GM12873 (cell line): ENCODE results near the gene IL36B.

ENCODE experiments used
- CTCF ChIP-seq: IDR thresholded peaks from 2 replicates; pipeline ENCODE4 v1.5.1; 2012; ENCODE audit warnings: low read depth, mild to moderate bottlenecking, moderate library complexity, low read length, control low read depth; ENCODE audit not compliant: insufficient read depth; ENCODE audit errors: missing control alignments

The IL36B gene

GRCh38 chr2:112989611-112990010, 63.1 kb downstream of the IL36B start:
- TF ChIP-seq CTCF, result no peak

GRCh38 chr2:112985090-112985489, 67.6 kb downstream of the IL36B start:
- no peak for TF ChIP-seq CTCF

GRCh38 chr2:112980537-112980936, 72.1 kb downstream of the IL36B start:
- no peak for TF ChIP-seq CTCF

DNA sequence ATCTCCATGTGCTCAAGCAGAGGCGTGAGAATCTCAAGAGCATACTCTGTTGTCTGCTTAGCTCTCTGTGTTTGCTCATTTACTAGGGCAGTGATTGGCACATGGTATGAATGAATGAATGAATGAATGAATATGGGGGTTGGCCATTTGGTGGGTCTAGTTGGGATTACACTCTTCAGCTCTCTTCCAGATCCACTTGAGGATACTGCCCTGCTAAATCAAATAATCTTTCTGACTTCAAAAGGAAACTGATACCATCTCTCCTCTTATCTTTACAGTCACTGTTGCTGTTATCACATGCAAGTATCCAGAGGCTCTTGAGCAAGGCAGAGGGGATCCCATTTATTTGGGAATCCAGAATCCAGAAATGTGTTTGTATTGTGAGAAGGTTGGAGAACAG, 72.9 kb downstream of the IL36B start:
- TF ChIP-seq CTCF, result no peak

GRCh38 chr2:112977559-112978056, 75.1 kb downstream of the IL36B start, which contains the start of gene IL36G:
Gene IL36G, plus strand, starts transcription at chr2:112978006. Its CDS starts 633 bp downstream, at chr2:112978639.
- no peak for TF ChIP-seq CTCF
